DMS153 (cell line): Measurements from ENCODE around the gene MYLK2.
A peak's percentile ranks its signal among the peaks of the same experiment; 100 is the strongest.

Experiments
- DNase-seq: peaks from one replicate; lab custom pipeline; 2025; lab: John Stamatoyannopoulos, UW

MYLK2 gene

GRCh38 chr20:31856516-31856915 lies 37.4 kb downstream of the MYLK2 start:
- no peak for DNase-seq

GRCh38 chr20:31857861-31858759 lies 39.0 kb downstream of the MYLK2 start:
- no peak for DNase-seq

- DNase-seq: no peak
Observed at GRCh38 chr20:31858760-31859083, 39.6 kb downstream of the MYLK2 start.

GRCh38 chr20:31859266-31859997 lies 40.3 kb downstream of the MYLK2 start:
- DNase-seq: no peak

- DNase-seq: no peak
Observed at GRCh38 chr20:31859998-31860380, 40.8 kb downstream of the MYLK2 start.

- DNase-seq: no peak
Observed at GRCh38 chr20:31860390-31861134, 41.4 kb downstream of the MYLK2 start.

- no peak for DNase-seq
Observed at GRCh38 chr20:31861135-31861384, 41.9 kb downstream of the MYLK2 start.

- DNase-seq: peak; percentile 39
Observed at GRCh38 chr20:31861385-31862156, 42.4 kb downstream of the MYLK2 start.

- no peak for DNase-seq
Observed at GRCh38 chr20:31862157-31862470, 43.0 kb downstream of the MYLK2 start.

- no peak for DNase-seq
Observed at GRCh38 chr20:31862506-31862905, 43.4 kb downstream of the MYLK2 start.

- no peak for DNase-seq
Observed at GRCh38 chr20:31863296-31864085, 44.3 kb downstream of the MYLK2 start.

- no peak for DNase-seq
Observed at GRCh38 chr20:31864521-31865400, 45.6 kb downstream of the MYLK2 start.

- no peak for DNase-seq
Observed at GRCh38 chr20:31866221-31866620, 47.1 kb downstream of the MYLK2 start.

- no peak for DNase-seq
Observed at GRCh38 chr20:31868853-31869672, 49.9 kb downstream of the MYLK2 start.

GRCh38 chr20:31869673-31869941 lies 50.5 kb downstream of the MYLK2 start:
- DNase-seq: no peak

- no peak for DNase-seq
Observed at GRCh38 chr20:31869942-31870725, 51.0 kb downstream of the MYLK2 start, which contains the start of the genes DUSP15 and TTLL9. Gene DUSP15, minus strand, starts transcription at chr20:31870527. Its CDS starts 190 bp downstream, at chr20:31870337. Gene TTLL9, plus strand, starts transcription at chr20:31870634. Its CDS starts 493 bp downstream, at chr20:31871127.

GRCh38 chr20:31870726-31871617 lies 51.8 kb downstream of the MYLK2 start:
- no peak for DNase-seq

GRCh38 chr20:31871618-31871954 lies 52.4 kb downstream of the MYLK2 start:
- DNase-seq: no peak
